ENCODE results near the gene SRCAP.
A peak's percentile ranks its signal among the peaks of the same experiment; 100 is the strongest.
"Not testable (repeated sequence)": the region's sequence is repeated elsewhere in the genome, so short reads cannot be mapped to it uniquely, and the experiment has no call there.

The SRCAP gene

DNA sequence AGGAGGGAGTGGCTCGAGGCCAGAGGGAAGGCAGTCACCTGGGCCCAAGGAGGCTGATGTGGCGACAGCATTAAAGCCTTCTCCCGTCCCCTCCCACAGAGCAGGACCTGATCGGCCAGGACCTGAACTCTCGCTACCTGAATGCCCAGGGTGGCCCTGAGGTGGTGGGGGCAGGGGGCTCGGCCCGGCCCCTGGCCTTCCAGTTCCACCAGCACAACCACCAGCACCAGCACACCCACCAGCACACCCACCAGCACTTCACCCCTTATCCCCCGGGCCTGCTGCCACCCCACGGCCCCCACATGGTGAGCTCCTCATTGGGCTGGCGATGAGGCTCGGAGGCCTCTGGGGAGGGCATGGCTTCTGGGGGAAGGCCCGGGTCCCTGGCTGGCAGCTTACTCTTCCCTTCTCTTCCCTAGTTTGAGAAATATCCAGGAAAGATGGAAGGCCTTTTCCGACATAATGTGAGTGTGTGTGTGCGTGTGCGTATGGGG, 34.3 kb upstream of the SRCAP start:
- no peak for DNase-seq

DNA sequence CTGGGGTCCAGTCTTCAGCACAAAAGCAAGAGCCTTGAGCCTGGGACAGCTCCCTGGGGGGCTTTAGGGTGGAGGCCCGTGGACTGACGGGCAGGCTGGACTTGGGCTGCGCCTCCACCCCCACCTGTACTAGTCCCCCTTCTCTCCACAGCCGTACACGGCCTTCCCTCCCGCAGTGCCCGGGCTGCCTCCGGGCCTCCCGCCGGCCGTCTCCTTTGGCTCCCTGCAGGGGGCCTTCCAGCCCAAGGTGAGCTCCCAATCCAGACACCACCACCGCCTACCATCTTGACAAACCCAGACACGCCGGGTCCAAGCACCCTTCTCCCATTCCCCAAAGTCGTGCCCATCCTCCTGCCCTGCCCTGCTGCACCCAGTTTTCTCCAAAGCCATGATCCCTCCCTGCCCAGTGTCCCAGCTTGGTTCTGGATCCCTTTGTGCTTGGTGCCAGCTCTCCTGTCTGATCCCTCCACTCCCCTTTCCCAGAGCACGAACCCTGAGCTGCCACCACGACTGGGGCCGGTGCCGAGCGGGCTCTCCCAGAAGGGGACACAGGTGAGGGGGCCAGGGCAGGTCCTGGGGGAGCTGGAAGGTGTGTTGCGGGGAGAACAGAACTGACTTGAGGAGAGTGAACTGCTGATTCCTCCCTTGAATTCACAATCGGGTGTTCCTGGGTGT, 33.7 kb upstream of the SRCAP start:
- no peak for DNase-seq

DNA sequence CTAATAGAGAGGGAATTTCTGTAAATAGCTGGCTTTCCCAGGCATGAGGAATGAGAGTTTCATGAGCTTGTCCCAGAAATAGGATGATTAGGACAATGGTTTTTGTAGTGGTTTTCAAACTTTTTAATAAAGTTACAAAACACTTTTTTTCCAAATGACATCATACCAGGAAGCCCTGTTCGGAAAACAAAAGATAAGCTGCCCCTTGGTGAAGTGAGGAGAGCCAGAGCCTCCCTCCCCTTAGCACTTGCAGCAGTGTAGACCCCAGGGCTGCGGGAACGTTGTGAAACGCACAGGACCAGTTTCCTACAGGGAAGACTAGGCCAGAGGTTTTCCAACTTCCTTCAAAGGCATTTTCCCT, 33.2 kb upstream of the SRCAP start:
- DNase-seq: no peak

DNA sequence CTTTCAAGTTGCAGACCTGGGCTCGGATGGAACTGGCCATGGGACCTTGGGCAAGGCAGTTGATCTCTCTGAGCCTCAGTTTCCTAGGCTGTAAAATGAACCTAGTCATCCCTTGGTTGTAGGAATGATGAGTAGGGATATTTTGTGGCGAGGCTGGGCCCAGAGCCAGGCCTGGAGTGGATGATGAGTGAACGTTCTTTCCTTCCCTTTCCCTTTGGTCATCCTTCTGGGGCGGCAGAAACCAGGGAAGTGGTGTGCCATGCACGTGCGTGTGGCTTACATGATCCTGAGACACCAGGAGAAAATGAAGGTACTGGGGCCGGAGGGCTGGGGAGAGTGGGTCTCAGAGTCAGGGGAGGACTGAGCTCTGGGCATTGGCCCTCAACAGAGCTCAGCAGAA, 32.3 kb upstream of the SRCAP start:
- DNase-seq: no peak

DNA sequence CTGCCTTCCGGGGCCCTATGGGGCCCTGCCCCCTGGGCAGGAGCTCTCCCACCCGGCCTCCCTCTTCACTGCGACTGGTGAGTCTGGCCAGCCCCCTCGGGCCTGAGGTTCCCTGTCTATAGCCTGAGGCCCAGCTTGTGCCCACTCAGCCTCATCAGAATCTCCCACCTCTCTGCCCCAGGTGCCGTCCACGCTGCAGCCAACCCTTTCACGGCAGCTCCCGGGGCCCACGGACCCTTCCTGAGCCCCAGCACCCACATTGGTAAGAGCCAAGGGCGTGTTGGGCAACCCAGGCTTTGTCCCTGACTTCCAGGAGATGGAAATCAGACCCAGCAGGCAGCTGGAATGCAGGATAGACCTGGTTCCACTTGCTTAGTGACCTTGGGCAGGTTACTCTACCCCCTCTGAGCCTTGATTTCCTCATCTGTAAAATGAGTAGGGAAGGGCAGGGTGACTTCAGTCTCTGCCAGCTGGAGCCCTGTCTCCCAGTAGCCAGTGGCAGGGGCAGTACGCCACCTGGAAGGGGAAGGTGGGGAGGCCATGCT, 31.5 kb upstream of the SRCAP start:
- DNase-seq: no peak

DNA sequence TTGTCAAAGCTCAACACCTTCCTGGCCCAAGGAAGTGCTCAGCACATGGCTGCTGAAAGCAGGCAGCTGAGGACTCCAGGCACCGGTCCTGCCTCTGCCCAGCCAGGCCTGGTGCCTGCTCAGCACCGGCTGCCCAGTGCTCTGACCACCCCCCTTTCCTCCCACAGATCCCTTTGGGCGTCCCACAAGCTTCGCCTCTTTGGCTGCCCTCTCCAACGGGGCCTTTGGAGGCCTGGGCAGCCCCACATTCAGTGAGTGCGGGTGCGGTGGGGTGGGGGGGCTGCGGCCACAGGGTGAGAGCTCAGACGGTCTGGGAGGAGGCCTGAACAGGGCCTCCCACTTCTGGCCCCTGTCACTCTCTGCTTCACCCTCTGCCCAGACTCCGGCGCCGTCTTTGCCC, 30.6 kb upstream of the SRCAP start:
- no peak for DNase-seq

DNA sequence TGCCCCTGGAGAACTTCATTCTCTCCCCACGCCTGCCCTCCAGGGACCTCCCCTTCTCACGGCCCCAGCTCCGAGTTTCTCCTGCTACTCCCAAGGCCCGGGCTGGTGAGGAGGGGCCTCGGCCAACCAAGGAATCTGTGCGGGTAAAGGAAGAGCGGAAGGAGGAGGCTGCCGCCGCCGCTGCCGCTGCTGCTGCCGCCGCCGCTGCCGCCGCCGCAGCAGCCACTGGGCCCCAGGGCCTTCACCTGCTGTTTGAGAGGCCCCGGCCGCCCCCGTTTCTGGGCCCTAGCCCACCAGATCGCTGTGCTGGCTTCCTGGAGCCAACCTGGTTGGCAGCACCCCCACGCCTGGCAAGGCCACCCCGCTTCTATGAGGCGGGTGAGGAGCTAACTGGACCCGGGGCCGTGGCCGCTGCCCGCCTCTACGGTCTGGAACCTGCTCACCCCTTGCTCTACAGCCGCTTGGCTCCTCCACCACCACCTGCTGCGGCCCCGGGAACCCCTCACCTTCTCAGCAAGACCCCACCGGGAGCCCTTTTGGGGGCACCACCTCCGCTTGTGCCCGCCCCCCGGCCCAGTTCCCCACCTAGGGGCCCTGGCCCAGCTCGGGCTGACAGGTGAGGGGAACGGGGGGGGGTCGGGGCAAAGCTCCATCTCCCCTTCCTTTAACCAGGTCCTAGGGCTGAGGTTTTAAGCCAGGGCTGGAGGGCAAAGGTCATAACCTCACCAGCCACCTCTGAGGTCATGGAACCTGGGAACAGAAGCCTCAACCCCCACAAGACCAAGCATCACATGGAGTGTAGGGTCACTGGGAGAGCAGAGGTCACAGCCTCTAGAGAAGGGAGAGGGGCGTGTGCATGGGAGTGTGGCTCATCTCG, 29.7 kb upstream of the SRCAP start:
- DNase-seq: no peak

DNA sequence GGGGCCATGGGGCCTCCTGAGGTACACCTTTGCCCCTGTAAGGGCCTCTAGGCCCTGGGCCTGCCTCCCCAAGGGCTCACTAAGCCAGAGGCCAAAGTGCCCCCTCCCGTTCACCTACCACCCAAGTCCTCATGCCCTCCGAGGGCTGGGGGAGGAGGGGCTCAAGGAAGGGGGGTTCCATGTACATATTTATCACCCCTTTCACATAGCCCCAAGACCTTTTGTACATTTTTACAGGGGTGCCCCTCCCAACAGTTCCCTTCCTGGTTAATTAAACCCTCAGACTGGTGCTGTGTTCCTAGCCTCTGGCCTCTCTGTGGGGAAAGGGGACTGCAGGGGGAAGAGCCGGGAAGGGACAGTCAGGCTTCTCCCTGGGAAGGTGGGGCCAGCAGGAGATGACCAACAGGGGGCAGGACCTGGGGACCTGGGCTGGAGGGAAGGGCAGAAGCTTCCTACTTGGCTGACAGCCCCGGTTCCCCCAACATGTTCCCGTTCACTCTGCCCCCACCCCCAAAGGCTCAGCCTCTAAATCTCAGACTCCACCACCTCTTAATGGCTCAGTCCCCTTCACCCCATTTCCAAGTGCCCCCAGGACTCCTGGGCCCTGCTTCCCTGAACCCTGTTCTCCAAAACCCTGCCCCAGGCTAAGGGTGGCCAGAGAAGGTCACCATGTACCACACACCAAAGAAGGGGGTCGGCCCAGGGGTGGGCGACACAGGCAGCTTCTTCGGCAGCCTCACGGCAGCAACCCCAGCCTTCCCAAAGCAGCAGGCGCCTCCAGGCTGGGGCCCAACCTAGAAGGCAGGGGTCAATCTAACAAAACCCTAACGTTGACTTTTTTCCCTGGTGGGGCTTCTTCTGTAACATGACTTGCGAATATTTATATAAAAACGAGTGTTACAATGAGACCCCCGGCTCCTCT, 28.8 kb upstream of the SRCAP start:
- DNase-seq: no peak

DNA sequence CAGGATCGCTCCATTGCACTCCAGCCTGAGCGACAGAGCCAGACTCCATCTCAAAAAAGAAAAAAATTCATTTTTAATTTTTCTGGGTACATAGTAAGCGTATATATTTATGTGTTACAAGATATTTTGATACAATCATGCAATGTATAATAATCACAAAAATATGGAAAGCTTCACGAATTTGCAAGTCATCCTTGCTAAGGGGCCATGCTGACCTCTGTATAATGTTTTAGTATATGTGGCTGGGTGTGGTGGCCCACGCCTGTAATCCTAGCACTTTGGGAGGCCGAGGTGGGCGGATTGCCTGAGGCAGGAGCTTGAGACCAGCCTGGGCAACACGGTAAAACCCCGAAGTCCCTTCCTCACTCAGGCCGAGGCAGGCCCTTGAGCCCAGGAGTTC, 23.8 kb upstream of the SRCAP start:
- no peak for DNase-seq

DNA sequence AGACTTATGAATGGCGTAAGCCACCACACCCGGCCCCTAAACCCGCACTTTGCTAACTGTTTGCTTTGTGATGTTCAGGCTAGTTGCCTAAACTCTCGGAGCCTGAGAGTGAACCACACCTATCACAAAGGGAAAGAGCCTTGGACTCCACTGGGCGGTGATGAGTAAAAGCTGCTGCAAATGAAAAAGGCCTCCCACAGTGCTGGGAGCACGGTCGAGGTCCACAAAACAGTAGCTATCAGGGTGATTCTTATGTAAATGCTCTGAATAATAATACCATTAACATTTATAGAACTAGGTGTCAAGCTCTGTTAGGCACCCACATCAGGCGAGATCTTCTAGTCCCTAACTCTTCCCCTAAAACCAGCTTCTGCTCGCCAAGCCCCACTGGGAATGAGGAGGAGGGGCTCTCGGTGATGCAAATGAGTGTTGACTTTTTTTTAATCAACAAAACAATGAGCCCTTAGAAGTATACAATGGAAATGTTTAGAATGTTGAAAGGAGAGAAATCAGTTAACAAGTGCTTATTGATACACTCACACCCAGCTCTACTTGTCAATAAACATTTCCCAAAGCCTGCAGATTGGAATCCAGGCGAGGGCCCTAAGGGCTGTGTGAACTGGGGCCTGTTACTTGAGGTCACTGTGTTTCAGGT, 20.9 kb upstream of the SRCAP start:
- no peak for DNase-seq

DNA sequence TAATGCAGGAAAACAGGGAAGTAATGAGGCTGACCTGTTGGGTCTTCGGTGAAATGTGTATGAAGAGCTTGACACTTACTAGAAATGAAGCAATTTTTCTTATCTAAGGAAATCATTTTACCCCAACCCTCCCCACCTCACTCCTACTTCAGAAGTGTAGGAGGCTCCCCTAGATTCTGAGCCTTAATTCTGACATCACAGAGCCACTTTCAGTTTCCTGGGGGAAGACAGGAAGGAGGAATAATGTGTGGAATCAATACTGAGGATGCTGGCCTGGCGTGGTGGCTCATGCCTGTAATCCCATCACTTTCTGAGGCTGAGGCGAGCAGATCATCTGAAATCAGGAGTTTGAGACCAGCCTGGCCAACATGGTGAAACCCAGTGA, 20.4 kb upstream of the SRCAP start:
- DNase-seq: no peak

DNA sequence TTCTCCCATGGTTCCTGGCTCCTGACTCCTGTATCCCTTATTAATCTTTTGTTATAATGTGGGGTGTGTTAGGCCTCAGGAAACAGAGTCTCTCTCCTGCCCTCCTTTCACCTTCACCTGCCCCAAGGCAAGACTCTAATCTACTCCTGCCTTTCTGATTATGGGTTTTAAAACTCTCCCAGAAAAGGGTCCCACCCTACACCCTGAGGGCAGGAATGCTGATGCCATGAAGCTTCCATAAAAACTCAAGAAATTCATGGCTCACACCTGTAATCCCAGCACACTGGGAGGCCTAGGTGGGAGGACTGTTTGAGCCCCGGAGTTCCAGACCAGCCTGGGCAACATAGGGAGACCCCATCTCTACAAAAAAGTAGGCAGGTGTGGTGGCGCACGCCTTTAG, 18.6 kb upstream of the SRCAP start:
- DNase-seq: no peak

DNA sequence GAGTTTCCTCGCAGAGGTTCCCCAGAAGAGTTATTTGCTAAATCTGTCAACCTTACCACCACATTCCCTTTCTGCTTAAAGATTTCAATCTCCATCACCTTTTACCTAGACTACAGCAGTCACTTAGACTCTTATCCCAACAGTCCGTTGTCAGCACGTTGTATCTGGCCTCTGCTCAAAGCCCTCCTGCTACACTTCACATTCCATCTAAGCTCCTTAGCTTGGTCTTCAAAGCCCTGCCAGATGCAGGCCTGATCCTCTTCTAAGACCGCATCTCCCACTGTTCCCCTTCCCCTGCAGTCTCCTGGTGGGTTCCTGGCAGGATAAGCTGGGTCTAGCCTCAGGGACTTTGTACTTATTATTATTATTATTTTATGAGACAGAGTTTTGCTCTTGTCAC, 10.3 kb upstream of the SRCAP start:
- DNase-seq: no peak

DNA sequence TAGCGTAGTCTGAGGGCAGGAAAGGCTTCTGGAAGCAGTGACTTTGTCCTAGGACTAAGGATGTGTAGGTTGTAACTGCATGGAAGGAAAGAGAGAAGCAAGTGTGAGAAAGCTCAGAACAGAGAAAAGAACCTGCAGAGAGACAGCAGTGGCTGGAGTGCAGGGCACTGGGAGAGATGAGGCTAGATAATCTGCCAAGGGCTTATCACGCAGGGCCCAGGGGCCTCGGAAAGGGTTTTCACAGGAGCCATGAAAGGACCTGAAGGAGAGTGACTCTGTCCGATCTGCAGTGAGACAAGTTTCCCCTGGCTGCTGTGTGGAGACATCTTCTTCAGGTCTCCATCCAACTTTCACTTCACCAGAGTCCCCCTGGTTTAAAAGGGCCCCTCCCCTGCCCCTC, 7.1 kb upstream of the SRCAP start:
- DNase-seq: no peak

DNA sequence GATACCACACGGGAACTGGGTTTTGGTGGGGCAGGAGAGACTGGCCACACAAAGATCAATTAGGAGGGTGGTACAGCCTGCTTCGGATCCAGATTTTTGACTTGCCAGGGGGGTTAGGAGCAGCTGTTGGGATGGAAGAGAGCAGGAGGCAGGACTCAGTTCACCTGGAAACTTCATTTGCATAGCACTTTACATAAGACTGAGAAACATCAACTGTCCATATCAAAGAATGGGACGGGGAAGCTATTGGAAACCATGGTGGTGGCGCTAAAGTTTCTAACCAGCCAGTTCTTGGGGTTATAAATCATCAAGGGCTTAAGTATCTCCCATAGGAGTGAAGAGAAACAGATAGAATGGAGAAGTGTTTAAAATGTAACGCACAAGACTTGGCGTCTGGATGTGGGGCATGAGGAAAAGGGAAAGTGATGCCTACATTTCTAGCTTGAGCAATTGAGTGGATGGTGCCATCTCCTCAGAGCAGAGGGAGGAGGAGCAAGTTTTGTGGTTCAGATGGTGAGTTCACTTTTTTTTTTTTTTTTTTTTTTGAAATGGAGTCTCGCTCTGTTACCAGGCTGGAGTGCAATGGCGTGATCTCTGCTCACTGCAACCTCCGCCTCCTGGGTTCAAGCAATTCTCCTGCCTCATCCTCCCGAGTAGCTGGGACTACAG, 6.4 kb upstream of the SRCAP start:
- DNase-seq: no peak

DNA sequence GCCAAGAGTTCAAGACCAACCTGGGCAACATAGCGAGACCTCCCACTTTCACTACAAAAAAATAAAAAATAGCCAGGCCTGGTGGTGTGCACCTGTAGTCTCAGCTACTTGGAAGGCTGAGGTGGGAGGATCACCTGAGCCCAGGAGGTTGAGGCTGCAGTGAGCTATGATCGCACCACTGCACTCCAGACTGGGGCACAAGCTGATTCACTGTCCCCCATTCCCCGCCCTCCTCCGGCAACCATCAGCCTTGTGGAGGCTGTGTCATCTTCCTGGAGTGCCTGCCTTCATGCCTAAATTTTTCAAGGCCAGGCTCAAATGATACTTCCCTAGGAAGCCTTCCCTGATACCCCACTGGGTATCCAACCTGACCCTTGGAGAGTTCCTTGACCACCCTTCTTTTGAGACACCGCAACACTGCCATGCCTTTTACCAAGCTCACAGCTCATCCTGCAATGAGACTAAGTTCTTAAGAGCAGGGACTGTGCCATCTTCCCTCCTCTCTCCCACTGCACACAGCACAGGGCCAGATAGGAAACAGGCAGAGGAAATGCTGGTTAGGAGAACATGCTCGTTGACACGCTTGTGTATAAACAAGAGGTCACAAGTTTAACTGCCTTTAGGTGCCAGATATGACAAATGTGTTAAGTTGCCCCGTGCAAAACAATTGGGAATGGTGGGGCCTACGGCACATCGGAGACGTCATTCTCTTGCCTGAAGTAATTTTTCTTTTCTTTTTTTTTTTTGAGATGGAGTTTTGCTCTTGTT, 3.9 kb upstream of the SRCAP start:
- no peak for DNase-seq

DNA sequence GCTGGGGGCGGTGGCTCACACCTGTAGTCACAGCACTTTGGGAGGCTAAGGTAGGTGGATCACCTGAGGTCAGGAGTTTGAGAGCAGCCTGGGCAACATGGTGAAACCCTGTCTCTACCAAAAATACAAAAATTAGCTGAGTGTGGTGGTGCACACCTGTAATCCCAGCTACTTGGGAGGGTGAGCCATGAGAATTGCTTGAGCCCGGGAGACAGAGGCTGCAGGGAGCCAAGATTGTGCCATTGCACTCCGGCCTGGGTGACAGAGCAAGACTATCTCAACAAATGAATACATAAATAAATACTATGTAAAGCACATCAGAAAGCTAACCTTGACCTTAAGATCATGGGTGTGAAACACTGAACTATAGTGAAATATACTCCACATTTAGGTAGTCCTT, 2.3 kb upstream of the SRCAP start:
- not testable (repeated sequence) for DNase-seq

DNA sequence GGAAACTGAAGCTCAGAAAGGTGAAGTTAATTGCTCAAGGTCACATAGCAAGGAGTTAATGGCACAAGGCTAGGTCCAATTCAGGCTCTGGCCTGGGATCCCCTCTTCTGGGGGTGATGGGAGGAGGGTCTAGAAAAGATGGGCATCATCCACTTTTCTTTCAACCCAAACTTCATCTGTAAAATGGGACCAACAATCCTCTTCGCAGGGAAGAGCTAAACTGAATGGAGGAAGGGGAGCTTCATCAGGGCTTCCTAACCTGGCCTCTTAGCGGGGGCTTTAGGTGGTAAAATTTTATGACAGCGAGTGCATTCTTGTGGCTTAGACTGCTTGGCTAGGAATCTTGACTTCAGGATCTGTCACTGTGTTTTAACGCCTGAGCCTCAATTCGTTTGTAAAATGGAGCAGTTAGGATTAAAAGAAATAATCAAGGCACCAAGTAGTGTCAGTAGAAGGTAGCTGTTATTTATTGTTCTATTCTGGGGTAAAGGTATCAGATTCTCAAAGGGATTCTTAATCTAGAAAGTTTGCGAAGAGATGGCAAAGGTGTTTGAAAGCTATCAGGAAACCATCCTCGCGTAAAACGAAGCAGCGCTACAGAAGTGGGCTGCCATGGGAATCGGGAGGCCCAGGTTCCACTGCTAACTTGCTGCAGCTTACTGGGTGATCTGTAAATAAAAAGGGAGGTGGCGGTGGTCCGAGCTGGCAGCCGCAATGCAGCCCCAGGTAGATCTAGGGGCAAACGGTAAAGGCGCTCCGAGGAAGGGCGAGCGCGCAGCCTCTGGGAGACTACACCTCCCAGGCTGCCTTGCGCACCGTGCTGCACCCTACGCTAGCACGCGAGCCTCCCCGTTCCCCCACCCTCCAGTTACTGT, 1.5 kb upstream of the SRCAP start:
- no peak for DNase-seq

DNA sequence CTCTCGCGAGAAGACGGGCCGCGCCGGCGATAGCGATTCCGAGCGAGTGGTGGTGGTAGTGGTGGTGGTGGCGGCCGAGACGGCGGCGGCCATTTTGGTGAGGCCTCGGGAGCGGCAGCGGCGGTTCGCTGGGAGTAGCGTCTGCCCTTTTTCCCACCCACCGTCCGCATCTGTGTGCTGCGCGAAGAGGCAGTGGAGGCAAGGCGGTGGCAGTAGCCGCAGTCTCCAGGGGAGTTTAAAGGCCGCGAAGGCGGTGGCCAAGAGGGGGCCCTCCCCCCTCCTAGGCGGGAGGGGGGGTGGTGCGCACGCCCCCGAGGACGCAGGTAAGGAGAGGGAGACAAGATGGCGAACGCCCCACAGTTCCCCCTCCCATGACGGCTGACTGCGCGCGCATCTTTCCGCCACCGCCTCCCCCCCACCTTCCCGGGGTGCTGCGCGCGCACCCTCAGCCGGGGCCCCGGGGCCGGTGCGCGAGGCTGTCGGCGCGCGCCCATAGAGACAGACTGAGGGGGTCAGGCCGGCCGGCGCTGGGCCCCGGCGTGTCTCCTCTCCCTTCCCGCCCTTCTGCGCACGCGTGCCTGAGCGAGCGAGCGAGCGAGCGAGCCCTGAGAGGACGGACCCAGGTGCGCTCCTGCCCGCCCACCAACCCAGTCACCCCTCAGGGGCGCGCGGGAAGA, 694 bp upstream of the SRCAP start:
- DNase-seq: peak; percentile 79 to 85
